Endothelial cell of umbilical vein (primary cell): Measurements from ENCODE around the gene DENND6A. TPM values are rescaled to one million over a fixed set of nuclear protein-coding genes. Genes with fewer than 3 reads are reported as not detected.

Experiments used
- BruUV-seq: library from RNA; stranded (reverse); fragments of 400-500 nt; replicated peaks from 2 replicates; lab custom pipeline; 2021; lab: Mats Ljungman, UMichigan
- CTCF ChIA-PET: fragments of 300-600, 350-600 bp; sonication (Branson Sonifier 250); formaldehyde crosslinking; loops from one replicate; lab custom pipeline; 2021; ENCODE audit warnings: antibody characterized with exemption, inconsistent platforms; lab: Charles Lee
- POLR2A ChIA-PET: fragments of 300-600, 350-600 bp; sonication (Branson Sonifier 250); formaldehyde crosslinking; loops from one replicate; lab custom pipeline; 2021; ENCODE audit warnings: antibody characterized with exemption, inconsistent platforms; lab: Charles Lee
- DNase-seq: peaks from one replicate; pipeline ENCODE4 v3.0.0-alpha.2; 2011; ENCODE audit warnings: low read depth, low spot score
- FAIRE-seq: peaks from 2 replicates; lab custom pipeline; 2011; peaks lifted over from hg19 to GRCh38; lab: Jason Lieb, UNC
- H2AFZ ChIP-seq: 2 replicates; pipeline ENCODE4 v1.6.0; 2012; ENCODE audit warnings: low read depth, low read length, control low read depth, inconsistent platforms
- H3K27ac ChIP-seq: 2 replicates; pipeline ENCODE4 v1.5.1; 2011; ENCODE audit warnings: low read depth, mild to moderate bottlenecking, control low read depth, low read length, moderate library complexity; ENCODE audit not compliant: insufficient read depth
- H3K27me3 ChIP-seq, 2 experiments: 2 replicates each; pipeline versions ENCODE4 v1.6.0 to v1.6.1; 2011; ENCODE audit warnings: low read length in 2 of 2, mixed read lengths in 1 of 2; ENCODE audit not compliant: control insufficient read depth in 2 of 2, insufficient read depth in 2 of 2
- H3K36me3 ChIP-seq, 2 experiments: 2 replicates in 1 of 2; 3 replicates in 1 of 2; pipeline ENCODE4 v1.5.1; 2011; ENCODE audit warnings: low read length in 2 of 2, mild to moderate bottlenecking in 1 of 2, moderate library complexity in 1 of 2; ENCODE audit not compliant: control insufficient read depth in 2 of 2, insufficient read depth in 2 of 2; ENCODE audit errors: extremely low read depth in 1 of 2
- H3K4me1 ChIP-seq: 3 replicates; pipeline ENCODE4 v1.5.1; 2011; ENCODE audit warnings: mild to moderate bottlenecking, low read length; ENCODE audit not compliant: control insufficient read depth, insufficient read depth; ENCODE audit errors: extremely low read depth
- H3K4me2 ChIP-seq: 2 replicates; pipeline ENCODE4 v1.6.1; 2011; ENCODE audit warnings: low read length, control low read depth, mixed read lengths; ENCODE audit not compliant: insufficient read depth
- H3K4me3 ChIP-seq, 3 experiments: fragments of 200-600 bp in 1 of 3; sonication (generic), shearing (Covaris generic) in 1 of 3; replicated peaks in 1 of 3; 2 replicates each; pipeline ENCODE4 v1.5.1; 2011 to 2016; ENCODE audit warnings: control low read depth in 3 of 3, low read length in 3 of 3, mild to moderate bottlenecking in 2 of 3, inconsistent platforms in 1 of 3, low read depth in 1 of 3, moderate library complexity in 1 of 3; ENCODE audit not compliant: insufficient read depth in 1 of 3
- H3K79me2 ChIP-seq: 2 replicates; pipeline ENCODE4 v1.6.0; 2012; ENCODE audit warnings: low read length, inconsistent platforms; ENCODE audit not compliant: control insufficient read depth, insufficient read depth
- H3K9ac ChIP-seq: replicated peaks from 2 replicates; pipeline ENCODE3; 2011; ENCODE audit warnings: low read length, control low read depth; ENCODE audit not compliant: insufficient read depth; ENCODE audit errors: extremely low read depth
- H3K9me1 ChIP-seq: replicated peaks from 3 replicates; pipeline ENCODE4 v1.6.0; 2011; ENCODE audit warnings: mild to moderate bottlenecking, low read length; ENCODE audit not compliant: control insufficient read depth, insufficient read depth; ENCODE audit errors: extremely low read depth
- H3K9me3 ChIP-seq: replicated peaks from 2 replicates; pipeline ENCODE4 v1.5.1; 2012; ENCODE audit warnings: low read length, inconsistent platforms; ENCODE audit not compliant: control insufficient read depth, insufficient read depth
- H4K20me1 ChIP-seq: replicated peaks from 2 replicates; pipeline ENCODE3; 2011; ENCODE audit warnings: mild to moderate bottlenecking, low read length; ENCODE audit not compliant: control insufficient read depth, insufficient read depth; ENCODE audit errors: extremely low read depth
- EZH2 ChIP-seq: IDR thresholded peaks from 2 replicates; pipeline ENCODE4 v1.6.1; 2012; ENCODE audit warnings: borderline replicate concordance, low read depth, mild to moderate bottlenecking, moderate library complexity, low read length, inconsistent platforms; ENCODE audit not compliant: severe bottlenecking
- FOS ChIP-seq: IDR thresholded peaks from 2 replicates; pipeline ENCODE4 v1.6.1; 2011; ENCODE audit warnings: mild to moderate bottlenecking, low read length, moderate library complexity, borderline replicate concordance; ENCODE audit not compliant: insufficient read depth
- GATA2 ChIP-seq: IDR thresholded peaks from 2 replicates; pipeline ENCODE4 v1.7.0; 2011; ENCODE audit warnings: low read depth, mild to moderate bottlenecking, moderate library complexity, mixed read lengths, low read length; ENCODE audit not compliant: insufficient read length, insufficient read depth
- JUN ChIP-seq: IDR thresholded peaks from 2 replicates; pipeline ENCODE4 v1.6.1; 2011; ENCODE audit warnings: borderline replicate concordance, low read depth; ENCODE audit not compliant: insufficient read length, insufficient read depth
- MAX ChIP-seq: IDR thresholded peaks from 2 replicates; pipeline ENCODE4 v1.6.1; 2011; ENCODE audit not compliant: insufficient read depth, insufficient read length
- MYC ChIP-seq: IDR thresholded peaks from one replicate; pipeline ENCODE4 v1.6.1; 2011; ENCODE audit warnings: mild to moderate bottlenecking, low read depth, low read length
- POLR2A ChIP-seq: IDR thresholded peaks from 2 replicates; pipeline ENCODE4 v1.6.1; 2012; ENCODE audit warnings: low read depth, mild to moderate bottlenecking, control low read depth, low read length
- POLR2AphosphoS5 ChIP-seq: IDR thresholded peaks from 2 replicates; pipeline ENCODE4 v1.6.1; 2012; ENCODE audit warnings: low read depth, mild to moderate bottlenecking, control low read depth, low read length, moderate library complexity; ENCODE audit not compliant: insufficient read depth
- dilution Hi-C: fragments of 300-500 bp; cut with MboI; formaldehyde crosslinking; loops from one replicate; pipeline ENCODE4 v1.15.0; 2019; ENCODE audit warnings: low sequenced_read_pairs; ENCODE audit not compliant: extremely low pct_ligation_motif_present
- intact Hi-C: fragments of 100-400 bp; cut with micrococcal nuclease; formaldehyde crosslinking; loops from one replicate; pipeline ENCODE4 v1.10.0; 2022
- polyA plus RNA-seq, 4 experiments: library from polyadenylated mRNA; depleted of rRNA in 3 of 4; stranded (reverse) in 3 of 4; unstranded in 1 of 4; fragments of >200 nt; gene quantifications; 2 replicates each; pipeline versions ENCODE4 v1.2.1 to v1.2.3, GENCODE V29; 2011 to 2012; ENCODE audit warnings: missing spikeins in 1 of 4
- total RNA-seq: library from RNA; stranded (reverse); gene quantifications from 2 replicates; pipeline ENCODE4 v1.2.3, GENCODE V29; 2021
- TF ChIP-seq, protein P1 (sequence below), 2 donors: IDR thresholded peaks; 1 replicate in 1 of 2; 2 replicates in 1 of 2; pipeline ENCODE4 v1.5.1; 2011; ENCODE audit warnings: low read length in 2 of 2, mild to moderate bottlenecking in 2 of 2, moderate library complexity in 2 of 2, control low read depth in 1 of 2, inconsistent platforms in 1 of 2, low read depth in 1 of 2; ENCODE audit not compliant: insufficient read depth in 1 of 2; ENCODE audit errors: extremely low read depth in 1 of 2

DENND6A gene
- total and polyA plus RNA-seq, 2 donors (not counting 3 experiments of a cell fraction or from before 2014, with no cell fraction given) = 12.7 to 25.0 TPM

GRCh38 chr3:57733790-57734189 is 40.9 kb upstream of the DENND6A start:
- TF ChIP-seq JUN = no peak
- no peak for TF ChIP-seq MYC
- no peak for TF ChIP-seq EZH2
- TF ChIP-seq MAX = no peak
- TF ChIP-seq, protein P1, sequence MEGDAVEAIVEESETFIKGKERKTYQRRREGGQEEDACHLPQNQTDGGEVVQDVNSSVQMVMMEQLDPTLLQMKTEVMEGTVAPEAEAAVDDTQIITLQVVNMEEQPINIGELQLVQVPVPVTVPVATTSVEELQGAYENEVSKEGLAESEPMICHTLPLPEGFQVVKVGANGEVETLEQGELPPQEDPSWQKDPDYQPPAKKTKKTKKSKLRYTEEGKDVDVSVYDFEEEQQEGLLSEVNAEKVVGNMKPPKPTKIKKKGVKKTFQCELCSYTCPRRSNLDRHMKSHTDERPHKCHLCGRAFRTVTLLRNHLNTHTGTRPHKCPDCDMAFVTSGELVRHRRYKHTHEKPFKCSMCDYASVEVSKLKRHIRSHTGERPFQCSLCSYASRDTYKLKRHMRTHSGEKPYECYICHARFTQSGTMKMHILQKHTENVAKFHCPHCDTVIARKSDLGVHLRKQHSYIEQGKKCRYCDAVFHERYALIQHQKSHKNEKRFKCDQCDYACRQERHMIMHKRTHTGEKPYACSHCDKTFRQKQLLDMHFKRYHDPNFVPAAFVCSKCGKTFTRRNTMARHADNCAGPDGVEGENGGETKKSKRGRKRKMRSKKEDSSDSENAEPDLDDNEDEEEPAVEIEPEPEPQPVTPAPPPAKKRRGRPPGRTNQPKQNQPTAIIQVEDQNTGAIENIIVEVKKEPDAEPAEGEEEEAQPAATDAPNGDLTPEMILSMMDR (IDR thresholded peaks at IDR 0.05; ENCODE audit: extremely low read depth in 1 of 2, insufficient read depth in 1 of 2, low read depth in 1 of 2, low read length in 2 of 2) = no peak
- no peak for TF ChIP-seq POLR2A
- TF ChIP-seq POLR2AphosphoS5 = no peak
- TF ChIP-seq FOS = no peak
- no peak for TF ChIP-seq GATA2
- Histone ChIP-seq H4K20me1 (no peaks in the 10 kb centered on the region), H3K36me3 (no peaks in the 10 kb centered on the region), H3K79me2 (no peaks in the 10 kb centered on the region), H3K27ac (no peak overlapping the region), H3K4me2 (no peak overlapping the region), H3K27me3 (no peaks in the 10 kb centered on the region), H3K9ac (no peak overlapping the region), H3K9me1 (no peaks in the 10 kb centered on the region), H3K4me3 (no peak overlapping the region), H3K9me3 (no peaks in the 10 kb centered on the region), H2AFZ (no peak overlapping the region), H3K4me1 (no peaks in the 10 kb centered on the region)
- no TSS peak for BruUV-seq
- ChIA-PET CTCF (interaction anchor here (0.9 kb wide), 1 partner anchor 9 kb away, joined by 3 read pairs; no protein-coding TSS in a partner anchor), POLR2A (no interaction called here)
- dilution Hi-C loops = no loop called here
- intact Hi-C loops = no loop called here
- no peak for DNase-seq
- no peak for FAIRE-seq
